Activated CD4-positive, CD25-positive, alpha-beta regulatory T cell (primary cell): Measurements from ENCODE around the gene CACNA1C.

Experiments used
- DNase-seq, 4 experiments: peaks; one replicate each; lab custom pipeline; 2025; lab: John Stamatoyannopoulos, UW

The CACNA1C gene

DNA sequence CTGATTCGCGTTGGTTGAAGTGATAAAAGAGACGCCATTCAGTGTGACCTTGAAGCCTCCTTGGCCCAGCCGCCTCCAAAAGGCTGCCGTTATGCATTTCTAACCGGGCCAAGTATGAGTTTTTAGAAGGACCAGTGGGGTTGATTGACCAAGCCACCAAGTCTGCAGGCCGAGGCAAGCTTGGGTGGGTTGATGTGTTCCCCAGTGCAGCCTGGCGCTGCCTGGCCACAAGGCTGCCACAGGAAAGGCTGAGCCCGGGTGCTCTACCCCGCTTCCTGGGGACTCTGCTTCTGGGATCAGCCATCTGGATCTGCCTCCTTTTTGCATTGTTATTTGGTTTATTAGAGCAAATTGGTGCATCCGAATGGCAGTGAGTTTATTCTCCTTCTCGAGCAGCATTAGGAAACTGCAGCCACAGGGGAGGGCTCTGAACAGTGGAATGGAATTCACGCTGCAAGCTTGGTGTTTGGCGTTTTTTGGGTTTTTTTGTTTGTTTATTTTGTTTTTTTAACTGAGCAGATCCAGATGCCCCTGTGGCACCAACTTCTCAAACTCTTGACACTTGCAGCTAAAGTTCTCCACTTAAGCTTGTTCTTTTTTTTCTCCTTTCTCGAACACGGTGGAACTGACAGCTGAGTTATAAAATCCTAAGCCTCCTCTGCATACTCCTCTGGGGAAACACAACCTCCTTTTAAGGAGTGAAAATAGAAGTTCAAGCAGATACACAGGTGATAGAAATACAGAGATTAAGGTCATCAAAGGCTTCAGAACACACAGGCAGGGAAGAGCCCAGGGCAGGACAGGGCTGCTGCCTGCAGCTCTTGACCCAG is 596.6 kb downstream of the CACNA1C start:
- no peak for DNase-seq

DNA sequence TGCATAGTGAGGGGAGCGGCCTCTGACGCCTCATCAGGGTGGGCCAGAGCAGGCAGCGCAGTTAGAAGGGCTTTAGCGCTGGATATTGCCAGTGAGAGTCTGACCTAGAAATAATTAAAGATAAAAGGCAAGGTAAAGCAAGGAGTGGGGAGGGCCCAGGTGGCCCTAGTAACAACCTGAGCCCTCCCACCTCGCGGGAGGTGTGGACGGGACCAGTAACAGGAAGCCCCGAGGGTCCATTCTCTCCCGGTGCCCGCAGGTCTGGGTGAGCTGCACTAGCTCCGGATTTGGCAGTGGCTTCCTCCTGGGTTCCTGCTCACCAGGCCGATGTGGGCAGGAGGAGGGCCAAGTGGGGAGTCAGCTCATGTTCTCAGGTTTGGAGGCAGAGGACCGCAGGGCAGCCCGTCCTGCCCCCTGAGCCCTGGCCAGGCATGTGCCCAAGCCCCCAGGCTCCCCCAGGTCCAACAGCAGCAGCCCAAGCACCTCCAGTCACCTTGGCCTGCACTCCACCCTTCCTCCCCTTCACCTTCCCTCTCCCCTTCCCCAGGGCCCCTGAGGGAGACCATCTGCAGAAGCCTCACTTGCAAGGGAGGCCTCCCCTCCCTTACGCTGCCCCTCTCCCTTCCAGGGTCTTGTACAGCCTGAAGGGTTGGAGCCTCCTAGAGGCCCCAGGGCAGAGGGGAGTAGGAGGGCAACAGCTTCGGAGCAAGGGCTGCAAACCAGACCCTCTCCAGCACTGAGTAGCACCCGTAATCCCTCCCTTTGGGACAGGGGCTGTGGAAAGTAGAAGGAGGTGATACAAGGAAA is 597.7 kb downstream of the CACNA1C start:
- DNase-seq = no peak

DNA sequence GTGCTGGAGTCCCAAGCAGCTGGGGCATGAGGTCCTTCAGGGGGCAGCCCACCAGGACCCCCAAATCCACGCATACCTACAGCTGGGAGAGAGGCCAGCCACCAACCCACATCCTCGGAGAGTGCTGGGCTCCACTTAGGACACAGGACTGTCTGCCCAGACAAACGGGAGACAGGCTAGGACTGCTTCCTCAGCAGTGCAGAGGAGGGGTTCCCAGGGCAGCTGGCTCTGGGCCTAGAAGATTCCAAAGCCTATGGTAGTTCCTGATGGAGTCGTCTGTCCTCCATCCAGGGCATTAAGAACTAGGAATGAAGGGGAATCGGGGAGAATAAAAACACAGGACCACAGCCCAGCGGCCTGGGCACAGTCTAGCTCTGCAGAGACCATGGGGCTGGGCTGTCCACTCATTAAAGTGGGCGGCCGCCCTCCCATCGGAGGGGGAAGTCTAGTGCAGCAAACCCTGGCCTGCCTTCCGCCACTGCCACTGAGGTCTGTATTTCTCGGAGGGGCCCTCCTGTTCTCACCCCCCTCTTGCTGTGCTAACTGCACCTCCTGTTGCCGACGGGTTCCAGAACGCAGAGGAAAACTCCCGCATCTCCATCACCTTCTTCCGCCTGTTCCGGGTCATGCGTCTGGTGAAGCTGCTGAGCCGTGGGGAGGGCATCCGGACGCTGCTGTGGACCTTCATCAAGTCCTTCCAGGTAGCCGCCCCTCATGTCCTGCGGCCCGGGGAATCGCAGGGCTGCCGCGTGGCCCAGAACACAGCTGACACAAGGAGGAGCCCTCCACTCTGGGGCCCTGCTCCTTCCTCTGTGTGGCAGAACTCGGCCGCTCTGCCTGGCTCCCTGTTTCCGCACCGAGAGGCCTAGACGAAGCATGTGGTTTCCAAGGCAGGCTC is 598.5 kb downstream of the CACNA1C start:
- no peak for DNase-seq

DNA sequence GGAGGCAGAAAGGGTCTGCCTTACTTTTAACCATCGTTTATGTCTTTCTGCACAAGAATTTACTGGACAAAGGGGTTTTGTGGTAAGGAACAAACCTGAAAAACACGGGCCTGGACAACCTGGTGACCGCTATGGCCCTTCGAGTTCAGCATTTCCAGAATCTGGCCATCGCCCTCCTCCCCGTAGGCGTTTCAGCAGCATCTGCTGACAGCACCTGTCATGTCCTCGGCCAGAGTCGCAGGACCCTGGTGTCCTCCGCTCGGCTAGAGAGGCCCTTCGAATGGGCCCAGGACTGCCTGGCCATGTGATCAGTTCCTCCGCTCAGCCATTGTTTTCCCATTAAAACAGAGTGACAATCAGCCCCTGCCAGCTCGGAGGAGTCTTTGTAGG is 599.2 kb downstream of the CACNA1C start:
- DNase-seq = no peak

DNA sequence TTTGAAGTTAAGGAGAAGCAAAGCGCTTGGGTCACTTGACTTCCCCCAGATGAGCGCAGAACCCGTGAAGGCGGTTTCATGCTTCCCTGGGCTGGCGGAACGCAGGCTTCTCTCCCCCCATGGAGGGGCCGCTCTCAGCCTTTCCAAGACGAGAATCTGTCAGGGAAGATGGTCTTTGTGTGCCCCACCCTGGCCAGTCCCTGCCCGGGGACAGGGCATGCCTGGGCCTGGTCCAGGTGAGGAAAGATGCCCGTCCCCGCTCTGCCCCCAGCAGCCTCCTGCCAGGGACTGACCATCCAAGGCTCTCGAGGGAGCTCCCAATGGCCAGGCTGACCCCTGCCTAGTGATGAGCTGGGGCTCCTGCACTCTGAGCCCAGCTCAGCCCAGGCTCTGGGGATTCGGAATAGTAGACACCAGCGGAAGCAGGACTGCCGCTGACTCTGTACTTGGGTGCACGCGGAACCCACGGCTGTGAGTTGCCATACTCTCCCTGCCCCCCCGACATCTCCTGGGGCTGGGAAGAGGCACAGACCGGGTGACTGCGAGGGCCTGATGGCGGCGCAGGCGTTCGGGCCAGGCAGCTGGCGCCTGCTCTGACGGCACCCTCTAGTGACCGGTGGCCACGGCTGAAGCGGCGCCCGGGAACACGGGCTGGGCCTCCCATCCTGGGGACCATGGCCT is 599.8 kb downstream of the CACNA1C start:
- DNase-seq = no peak

DNA sequence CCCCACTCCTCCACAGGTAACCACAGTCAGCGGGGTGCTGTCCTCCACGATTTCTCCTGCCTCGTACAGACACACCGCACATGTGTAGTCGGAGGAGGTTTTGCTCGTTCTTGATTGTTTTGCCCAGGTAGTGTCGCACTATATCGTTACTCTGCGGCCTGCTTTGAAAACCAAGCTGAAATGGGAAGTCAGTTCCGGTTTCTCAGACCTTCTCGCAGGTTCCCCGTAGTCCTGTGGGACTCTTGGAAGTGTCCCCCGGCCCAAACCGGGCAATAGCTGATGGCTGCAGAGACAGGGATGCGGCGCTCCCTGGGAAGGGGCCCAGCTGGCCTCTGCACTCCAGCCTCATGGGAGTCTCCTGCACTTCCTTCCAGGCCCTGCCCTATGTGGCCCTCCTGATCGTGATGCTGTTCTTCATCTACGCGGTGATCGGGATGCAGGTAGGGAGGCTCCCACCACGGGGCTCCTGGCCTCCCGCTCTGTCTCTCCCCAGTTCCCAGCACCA is 600.7 kb downstream of the CACNA1C start:
- no peak for DNase-seq

DNA sequence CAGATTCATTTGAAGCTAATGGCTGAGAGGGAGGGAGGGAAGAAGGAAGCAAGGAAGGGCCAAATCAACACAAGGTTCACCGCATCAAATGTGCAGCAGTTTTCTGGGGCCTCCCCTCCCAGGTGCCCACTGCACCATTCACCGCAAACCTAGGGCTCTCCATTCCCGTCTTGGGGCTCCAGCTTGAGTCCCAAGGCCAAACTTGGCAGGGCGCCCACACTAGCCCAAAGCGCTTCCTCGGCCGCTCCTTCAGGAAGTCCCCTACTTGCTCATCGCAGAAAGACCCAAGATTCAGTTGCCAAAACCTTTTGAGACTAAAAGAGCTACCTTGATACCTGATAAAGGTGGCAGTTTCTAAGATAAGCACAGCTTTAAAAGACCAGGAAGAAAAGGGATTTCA is 601.5 kb downstream of the CACNA1C start:
- no peak for DNase-seq

DNA sequence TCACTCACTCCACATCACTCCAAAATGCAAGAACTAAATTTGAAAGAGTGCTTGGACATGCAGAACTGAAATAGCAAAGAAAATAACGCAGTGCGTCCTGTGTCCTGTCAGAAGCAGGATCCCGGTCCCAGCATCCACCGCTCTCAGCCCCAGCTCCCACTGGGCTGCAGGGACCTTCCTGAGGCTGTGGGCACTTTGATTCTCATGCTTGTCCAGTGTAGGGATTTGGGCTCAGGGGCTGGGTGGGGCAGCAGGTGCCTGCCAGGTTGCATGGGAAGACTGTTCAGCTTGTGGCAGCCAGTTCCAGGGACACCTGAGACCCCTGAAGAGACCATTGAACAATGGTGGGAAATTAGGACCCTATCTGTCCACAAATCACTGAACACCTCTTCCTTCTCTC is 602.0 kb downstream of the CACNA1C start:
- no peak for DNase-seq

DNA sequence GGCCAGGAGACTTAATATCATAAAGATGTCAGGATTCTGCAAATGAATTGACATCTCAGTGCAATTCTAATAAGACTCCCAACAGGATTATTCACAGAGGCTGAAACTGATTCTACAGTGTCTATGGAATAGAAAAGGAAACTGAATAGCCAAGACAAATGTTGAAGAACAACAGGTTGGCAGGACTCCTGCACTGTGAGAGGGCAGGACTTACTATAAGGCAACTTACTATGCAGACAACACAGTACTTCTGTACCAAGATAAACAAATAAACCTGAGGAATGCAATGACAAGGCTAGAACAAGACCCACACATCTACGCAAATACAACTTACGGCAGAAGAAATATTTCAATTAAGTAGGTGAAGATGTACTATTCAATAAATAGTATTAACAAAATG is 609.7 kb downstream of the CACNA1C start:
- DNase-seq = no peak

DNA sequence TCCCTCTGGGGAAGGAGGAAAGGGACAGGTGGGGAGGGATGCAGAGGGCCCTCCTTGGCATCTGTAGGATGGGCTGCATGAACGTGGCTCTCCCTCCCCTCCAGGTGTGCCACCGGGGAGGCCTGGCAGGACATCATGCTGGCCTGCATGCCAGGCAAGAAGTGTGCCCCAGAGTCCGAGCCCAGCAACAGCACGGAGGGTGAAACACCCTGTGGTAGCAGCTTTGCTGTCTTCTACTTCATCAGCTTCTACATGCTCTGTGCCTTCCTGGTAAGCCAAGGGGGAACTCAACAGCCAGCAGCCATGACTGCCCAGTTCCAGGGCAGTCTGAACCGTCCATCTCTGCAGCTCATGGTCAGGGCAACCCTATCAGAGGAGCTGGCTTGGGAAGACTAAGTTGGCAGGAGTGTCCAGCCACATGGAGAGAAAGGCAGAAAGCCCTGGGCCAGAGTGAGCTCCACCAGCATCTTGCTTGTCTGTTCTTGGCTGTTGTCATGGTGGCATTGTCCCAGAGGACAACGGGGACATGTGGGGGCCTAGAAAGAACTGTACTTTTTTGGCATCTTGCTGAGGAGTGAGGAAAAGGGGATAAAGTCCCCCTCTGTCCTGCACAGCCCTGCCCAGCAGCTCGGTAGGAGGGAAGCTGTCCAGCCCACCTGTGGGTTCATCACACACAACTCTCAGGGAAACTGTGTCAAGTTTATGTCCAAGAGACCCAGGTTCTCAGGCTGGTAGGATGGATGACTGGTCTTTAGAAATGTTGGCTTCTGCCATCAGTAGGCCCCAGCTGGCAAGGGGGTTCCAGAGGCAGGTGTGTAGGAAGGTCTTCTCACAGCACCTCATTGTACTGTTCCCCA is 612.2 kb downstream of the CACNA1C start:
- no peak for DNase-seq

DNA sequence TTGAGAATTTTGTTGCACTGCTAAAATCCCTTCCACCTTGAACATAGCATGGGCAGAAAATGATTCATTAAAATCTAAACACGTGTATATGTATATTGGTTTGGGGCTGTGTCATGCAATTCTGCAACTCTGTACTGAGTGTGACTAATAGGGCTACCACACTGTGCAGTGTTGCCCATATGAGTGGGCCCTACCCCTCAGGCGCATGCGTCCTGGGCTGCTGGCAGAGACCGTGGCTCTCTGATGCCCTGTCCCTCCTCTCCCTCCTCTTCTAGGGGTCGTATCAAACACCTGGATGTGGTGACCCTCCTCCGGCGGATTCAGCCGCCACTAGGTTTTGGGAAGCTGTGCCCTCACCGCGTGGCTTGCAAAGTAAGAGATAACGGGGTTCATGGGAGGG is 613.6 kb downstream of the CACNA1C start:
- DNase-seq = no peak

DNA sequence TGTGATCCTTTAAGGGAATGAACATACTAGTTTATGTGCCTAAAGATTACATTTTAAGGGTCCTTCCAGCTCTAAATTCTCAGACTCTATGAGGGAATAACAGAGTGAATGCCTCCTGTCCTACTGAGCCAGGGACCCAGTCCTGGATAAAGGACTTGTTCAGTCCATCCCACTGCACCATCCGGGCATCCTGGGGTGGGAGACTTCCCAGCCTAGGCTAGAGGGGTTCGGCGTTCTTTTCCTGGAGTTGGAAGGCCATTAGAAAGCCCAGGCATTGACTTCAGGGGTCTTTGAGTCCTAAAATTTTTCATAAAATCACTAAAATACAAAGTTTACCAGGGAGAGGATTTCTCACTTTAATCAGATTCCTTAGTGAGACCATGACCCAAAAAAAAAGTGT is 614.1 kb downstream of the CACNA1C start:
- no peak for DNase-seq

DNA sequence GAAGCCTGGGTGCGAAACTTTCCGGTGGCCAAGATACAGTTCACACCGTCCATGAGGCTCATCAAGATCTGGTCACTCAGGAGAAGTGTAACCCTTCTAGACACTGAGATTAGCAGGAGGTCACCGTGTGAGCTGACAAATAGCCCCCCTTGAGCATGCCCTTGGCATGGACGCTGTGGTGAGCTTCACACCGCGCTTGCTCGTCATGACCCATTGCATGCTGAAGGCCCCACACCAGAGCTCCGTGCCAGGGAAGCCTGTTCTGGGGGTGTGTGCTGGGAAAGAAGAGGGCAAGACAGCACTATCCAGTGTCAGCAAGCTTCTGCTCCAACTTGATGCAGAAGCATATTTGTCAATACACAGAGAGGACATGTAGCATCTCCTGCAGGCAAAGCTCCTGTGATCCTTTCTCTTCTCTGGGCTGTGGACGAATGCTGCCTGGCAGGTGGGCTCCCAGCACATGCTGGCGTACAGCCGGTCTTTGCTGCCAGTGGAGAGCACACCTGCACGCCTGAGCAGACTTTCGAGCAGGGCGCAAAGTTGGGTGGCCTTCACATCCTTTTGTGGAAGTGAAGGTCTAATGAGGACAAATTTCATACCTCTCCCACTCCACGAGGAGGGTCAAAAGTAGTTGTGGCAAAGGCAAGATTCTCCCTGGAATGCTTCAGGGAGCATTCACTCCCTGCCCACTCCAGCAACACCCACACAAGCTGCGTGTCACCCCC is 615.1 kb downstream of the CACNA1C start:
- DNase-seq = no peak

DNA sequence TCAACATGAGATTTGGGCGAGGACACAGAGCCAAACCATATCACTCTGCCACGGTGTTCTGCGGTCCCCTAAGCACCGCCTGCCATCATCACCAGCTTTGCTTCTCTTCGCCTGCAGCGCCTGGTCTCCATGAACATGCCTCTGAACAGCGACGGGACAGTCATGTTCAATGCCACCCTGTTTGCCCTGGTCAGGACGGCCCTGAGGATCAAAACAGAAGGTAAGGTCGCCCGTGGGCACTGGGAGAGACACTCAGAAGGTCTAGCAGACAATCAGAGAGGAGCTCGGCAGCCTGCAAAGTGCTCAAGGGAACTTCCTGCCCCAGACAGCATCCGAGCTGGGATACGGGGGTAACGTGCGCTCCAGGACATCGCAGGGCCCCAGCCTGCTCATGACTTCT is 616.0 kb downstream of the CACNA1C start:
- DNase-seq = no peak

DNA sequence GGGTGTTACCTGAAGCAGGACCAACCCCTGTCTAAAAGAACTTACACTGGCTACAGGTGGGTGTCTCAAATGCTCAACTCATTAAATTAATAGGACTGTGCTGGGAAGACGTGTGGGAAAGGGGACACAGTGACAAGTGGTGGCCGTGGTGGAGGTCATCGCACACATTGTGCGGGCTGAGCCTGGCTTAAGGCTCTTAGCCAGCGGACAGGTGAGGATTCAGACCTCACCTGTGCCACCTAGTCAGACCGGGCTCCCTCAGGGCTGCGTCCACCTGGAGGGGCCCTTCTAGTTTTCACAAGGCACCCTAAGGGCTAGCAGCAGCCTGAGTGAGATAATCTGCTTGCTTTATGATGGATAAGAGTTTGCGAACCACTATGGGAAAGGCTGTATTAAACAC is 616.8 kb downstream of the CACNA1C start:
- no peak for DNase-seq

DNA sequence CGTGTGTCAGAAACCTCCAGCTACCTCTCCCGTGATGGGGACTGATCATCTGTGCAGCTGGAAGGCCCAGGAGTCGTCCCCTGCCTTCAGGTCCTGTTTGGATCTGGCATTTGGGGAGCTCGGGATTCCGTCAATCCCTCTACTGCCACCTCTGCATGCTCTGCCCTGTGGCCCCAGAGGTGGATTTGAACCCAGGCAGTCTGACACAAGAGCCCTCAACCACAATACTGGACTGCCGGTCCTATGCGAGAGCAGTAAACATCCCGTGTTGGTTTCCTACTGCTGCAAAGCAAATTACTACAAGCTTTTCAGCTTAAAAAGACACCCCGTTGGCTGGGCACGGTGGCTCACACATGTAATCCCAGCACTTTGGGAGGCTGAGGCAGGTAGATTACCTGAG is 620.1 kb downstream of the CACNA1C start:
- no peak for DNase-seq

DNA sequence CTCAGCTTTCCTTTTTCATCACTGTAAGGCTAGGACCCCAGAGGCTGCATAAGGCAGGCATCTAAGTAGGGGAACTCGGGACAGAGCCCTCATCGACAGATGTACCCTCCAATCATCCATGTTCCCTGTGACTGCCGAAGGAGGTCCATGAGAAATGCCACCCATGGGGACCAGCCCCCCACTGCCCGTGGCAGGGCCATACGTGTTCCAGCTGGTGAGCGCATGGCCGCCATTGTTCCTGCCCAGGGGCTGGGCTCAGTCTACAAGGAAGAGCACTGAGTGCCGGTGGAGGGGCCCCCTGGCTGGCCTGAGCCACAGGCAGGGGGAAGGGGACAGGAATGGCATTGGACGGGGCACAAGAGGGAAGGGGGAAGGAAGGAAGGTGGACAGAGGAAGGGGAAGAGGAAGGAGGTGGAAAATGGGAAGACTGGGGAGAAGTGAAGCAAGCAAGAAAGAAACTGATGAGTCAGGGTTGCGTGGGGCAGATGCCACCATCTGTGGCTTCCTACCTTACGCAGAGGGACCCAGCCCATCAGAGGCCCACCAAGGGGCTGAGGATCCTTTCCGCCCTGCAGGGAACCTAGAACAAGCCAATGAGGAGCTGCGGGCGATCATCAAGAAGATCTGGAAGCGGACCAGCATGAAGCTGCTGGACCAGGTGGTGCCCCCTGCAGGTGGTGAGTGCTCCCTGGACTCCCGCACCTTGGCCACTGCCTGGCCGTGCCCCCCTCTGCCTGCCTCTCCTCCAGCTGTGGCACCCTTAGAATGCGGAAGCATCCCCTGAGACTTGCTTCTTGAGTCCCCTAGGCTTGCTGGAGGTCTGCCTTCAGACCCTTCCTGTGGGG is 621.4 kb downstream of the CACNA1C start:
- DNase-seq = no peak

DNA sequence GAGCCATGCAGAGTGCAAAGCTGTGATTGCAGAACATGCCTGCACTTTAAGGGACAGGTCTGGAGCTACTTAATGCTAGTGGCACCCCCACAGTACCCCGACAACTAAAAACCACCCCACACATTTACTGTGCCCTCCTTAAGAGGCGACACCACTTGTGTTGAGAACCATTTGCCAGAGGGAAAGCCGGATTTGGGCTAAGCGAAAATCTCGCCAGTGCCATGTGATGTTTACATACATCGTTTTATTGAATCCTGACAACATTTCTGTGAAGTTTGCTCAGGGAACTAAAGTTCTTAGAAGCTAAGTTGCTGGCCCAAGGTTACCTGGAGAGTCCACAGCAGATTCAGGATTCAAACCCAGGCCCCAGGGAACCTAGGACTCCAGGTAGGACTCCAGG is 623.0 kb downstream of the CACNA1C start:
- no peak for DNase-seq
